ENCODE results near the gene ZNF428.
"Not testable (repeated sequence)": the region's sequence is repeated elsewhere in the genome, so short reads cannot be mapped to it uniquely, and the experiment has no call there.

The ZNF428 gene

DNA sequence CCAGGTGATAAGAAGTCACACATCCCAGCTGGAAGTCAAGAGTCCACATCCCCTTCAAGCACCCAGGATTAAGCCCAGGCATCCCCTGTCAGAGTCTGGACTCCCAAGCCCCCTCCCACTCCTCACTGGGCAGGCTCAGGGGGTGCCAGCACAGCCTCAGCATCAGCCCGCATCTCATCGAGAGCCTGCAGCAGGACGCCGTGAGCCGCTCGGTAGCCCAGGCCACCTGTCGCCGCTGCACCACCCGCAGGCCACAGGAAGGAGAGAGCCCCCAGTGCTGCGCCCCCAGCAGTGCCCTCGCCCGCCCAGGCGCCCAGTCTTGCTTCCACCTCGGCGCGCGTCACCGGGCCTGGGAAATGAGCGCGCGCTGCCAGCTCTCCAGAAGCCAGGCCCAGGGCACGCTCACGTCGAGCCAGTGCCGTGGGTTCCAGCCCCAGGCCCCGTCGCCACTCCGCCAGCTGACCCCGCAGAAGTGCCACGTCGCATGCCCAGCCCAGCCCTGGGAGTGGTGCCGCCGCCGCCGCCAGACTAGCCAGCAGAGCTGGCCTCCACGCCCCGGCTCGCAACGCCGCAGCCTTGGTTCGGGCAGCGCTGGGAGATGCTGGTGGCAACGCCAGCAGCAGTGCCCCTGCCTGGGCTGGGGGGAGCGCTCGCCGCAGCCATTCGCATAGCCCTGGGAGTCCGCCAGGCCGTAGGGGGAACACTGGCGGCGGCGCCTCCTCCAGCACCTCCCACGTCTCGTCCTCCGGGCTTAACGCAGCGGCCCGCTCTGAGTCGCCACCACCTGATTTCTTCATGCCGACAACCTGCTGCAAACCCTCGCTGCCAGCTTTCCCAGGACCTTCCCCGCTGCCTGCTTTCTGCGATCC, 27.3 kb downstream of the ZNF428 start:
- no peak for DNase-seq

- no peak for DNase-seq
Observed at GRCh38 chr19:43589678-43590077, 29.8 kb downstream of the ZNF428 start.

DNA sequence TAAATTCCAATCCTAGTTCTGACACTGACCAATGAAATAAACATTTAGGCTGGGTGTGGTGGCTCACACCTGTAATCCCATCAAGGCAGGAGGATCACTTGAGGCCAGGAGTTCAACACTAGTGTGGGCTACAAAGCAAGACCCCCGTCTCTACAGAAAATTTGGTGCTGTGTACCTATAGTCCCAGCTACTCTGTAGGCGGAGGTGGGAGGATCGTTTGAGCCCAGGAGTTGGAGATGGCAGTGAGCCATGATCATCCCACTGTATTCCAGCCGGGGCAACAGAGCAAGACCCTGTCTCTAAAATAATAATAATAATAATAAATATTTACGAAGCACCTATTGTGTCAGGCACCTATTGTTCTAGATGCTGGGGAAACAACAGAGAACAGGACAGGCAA, 30.2 kb downstream of the ZNF428 start:
- DNase-seq = no peak

DNA sequence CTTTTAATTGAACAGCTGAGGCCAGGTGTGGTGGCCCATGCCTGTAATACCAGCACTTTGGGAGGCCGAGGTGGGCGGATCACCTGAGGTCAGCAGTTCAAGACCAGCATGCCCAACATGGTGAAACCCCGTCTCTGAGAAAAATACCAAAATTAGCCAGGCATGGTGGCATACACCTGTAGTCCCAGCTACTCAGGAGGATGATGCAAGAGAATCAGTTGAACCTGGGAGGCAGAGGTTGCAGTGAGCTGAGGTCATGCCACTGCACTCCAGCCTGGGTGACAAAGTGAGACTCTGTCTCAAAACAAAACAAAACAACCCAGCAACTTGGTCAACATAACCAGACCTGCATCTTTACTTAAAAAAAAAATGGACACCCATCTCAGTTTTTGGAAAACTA, 32.4 kb downstream of the ZNF428 start:
- DNase-seq = not testable (repeated sequence)

DNA sequence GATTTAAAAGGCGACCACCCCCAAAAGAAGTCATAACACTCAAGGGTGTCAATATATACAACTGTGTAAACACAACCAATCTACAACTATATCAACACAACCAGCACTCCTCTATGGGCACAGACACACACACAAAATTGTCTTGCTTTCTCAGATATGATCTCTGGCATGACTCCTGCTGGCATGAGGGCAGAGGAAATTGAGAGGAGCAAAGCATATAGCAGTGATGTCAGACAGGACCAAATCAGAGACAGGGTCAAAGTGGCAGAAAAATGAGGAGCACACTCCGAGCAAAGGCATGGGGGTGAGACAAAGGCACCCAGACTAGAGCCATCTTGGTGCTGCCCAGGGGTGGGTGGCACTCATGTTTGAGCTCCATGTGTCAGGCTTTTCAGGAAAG, 33.1 kb downstream of the ZNF428 start:
- no peak for DNase-seq

- no peak for DNase-seq
Observed at GRCh38 chr19:43584484-43584883, 34.9 kb downstream of the ZNF428 start.

DNA sequence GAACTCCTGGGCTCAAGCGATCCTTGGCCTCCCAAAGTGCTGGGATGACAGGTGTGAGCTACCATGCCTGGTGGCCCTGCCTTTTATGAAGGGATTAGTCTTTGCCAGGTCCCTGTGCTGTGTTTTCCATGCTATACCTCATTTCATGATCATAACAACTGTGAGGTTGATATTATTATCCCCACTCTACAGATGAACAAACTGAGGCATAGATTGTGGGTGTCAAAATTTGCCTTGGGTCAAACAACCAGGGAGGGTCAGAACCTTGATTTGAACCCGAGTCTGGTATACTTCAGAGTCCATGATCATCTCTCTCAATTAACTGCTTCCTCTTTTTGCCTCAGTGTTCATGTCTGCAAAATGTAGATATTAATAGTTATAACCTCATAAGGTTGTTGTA, 36.9 kb downstream of the ZNF428 start:
- no peak for DNase-seq

DNA sequence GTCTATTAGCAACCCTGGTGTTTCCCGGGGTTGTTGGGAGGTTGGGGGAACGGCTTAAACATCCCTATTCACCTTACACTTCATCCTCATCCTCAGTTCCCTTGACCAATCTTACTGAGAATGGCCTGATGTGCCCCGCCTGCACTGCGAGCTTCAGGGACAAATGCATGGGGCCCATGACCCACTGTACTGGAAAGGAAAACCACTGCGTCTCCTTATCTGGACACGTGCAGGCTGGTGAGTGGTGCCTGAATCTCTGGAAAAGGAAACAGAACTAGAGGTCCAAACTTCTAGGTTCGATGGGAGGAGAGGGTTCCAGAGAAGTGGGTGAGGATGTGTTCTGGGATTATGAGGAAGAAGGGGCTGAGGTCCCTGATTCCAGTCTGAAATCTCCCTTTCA, 38.0 kb downstream of the ZNF428 start:
- no peak for DNase-seq

GRCh38 chr19:43578787-43579186, 40.6 kb downstream of the ZNF428 start:
- DNase-seq = no peak

DNA sequence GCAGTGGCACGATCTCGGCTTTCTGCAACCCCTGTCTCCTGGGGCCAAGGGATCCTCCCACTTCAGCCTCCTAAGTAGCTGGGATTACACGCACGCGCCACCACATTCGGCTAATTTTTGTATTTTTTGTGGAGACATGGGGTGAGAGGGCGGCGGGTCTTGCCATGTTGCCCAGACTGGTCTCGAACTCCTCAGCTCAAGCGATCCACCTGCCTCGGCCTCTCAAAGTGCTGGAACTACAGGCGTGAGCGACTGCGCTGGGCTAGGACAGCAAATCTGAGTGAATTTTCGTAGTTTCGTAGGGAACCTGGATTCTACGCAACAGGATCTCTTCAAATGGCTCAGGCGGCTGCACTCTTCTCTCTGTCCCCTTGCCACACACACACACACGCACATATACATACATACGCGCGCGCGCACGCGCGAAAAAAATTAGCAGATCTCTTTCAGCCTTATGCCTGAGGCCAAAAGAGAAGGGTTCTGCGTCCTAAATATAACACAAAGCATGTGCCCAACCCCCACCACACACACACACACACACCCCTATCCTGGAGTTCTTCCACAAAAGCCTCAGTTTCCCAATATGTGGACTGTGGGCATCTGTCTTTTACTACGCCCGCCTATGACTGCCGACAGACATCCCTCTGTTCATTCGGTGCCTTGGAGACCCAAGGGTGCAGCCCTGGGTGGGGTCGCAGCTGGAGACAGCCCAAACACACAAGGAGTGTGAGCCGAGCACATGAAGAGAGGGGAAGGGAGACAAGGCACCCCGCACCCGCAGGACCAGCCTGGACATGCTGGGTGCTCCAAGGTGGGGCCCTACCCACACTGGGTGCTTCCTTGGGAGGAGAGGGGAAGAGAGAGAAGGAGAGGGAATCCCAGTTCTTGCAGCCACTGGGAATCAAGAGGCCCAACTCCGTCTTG, 43.2 kb downstream of the ZNF428 start:
- peak; percentile 22 for DNase-seq

GRCh38 chr19:43575156-43575950, 44.1 kb downstream of the ZNF428 start, which contains the start of the genes PINLYP and XRCC1:
TSS of gene PINLYP (plus strand) at chr19:43575801. CDS start at chr19:43577192, 1,391 bp downstream.
TSS of gene XRCC1 (minus strand) at chr19:43575527. CDS start at chr19:43575458, 69 bp downstream.
- DNase-seq = peak; percentile 94

- DNase-seq = no peak
Observed at GRCh38 chr19:43574424-43575155, 44.8 kb downstream of the ZNF428 start.

GRCh38 chr19:43572171-43572588, 47.2 kb downstream of the ZNF428 start:
- DNase-seq = peak; percentile 37

DNA sequence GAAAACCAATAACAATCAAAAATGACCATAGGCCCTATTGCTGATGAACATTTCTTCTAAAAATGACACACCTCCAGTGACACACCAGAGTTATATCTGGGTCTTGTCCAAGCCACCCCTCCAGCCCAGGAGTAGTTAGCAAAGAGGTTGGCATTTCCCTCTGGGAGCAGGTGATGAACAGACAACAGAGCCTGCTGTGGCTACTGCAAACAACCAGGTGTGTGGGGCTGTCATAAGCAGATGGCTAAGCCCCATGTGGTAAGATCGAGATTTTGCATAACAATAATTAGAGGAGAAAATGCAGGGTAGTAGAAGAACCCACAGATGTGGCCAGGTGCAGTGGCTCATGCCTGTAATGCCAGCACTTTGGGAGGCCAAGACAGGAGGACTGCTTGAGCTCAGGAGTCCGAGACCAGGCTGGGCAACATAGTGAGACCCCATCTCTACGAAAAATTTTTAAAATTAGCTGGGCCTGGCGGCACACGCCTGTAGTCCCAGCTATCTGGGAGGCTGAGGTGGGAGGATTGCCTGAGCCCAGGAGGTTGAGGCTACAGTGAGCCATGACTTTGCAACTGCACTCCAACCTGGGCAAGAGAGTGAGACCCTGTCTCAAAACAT, 49.1 kb downstream of the ZNF428 start:
- peak; percentile 57 for DNase-seq

DNA sequence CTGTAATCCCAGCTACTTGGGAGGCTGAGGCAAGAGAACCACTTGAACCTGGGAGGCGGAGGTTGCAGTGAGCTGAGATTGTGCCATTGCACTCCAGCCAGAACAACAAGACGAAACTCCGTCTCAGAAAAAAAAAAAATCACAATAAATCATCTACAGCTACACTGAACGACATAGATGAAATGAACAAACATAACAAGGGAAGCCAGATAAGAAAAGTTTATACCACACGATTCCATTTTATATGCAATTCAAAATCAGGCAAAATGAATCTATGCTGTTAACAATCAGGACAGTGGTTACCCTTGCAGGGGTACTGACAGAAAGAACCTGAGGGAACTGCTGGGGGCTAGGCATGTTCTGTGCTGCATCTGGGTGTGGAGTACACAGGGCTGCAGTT, 49.8 kb downstream of the ZNF428 start:
- DNase-seq = no peak

DNA sequence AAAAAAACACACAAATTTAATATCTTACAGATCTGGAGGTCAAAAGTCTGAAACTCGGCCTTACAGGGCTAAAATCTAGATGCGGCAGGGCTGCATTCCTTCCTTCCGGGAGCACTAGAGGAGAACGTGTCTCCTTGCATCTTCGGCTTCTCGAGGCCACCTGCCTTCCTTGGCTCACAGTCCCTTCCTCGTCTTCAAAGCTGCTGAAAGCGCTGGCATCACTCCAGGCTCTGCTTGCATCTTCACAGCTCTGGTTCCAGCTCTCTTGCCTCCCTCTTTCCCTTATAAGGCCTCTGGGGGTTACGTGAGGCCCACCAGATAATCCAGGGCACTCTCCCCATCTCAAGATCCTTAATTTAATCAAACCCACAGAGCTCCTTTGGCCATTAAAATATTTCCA, 54.6 kb downstream of the ZNF428 start:
- DNase-seq = no peak

DNA sequence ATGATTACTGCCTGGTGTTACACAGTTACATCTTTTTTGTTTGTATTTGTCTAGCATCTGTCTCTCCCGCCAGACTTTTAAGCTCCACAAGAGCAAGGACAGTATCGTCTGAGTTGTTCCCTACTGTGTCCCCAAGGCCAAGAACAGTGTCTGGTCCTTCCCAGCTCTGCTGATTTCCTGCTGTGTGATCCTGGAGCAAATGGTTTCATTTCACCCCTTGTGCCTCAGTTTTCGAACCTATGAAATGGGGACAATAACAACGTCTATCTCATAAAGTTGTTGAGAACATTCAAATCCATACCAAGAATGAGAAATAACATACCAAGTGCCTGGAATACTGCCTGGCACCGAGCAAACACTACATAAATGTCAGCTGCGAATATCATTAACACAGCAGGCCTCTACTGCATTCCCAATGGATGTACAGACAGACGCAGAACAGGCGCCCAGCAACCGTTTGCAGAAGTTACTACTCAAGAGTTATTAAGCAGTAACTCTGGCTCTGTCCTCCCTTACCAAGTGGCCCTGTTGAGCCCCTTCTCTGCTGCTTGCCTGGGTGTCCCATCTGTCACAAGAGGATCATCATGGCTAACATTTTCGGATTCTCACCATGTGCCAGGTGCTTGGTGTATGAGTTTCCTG, 55.5 kb downstream of the ZNF428 start:
- no peak for DNase-seq

DNA sequence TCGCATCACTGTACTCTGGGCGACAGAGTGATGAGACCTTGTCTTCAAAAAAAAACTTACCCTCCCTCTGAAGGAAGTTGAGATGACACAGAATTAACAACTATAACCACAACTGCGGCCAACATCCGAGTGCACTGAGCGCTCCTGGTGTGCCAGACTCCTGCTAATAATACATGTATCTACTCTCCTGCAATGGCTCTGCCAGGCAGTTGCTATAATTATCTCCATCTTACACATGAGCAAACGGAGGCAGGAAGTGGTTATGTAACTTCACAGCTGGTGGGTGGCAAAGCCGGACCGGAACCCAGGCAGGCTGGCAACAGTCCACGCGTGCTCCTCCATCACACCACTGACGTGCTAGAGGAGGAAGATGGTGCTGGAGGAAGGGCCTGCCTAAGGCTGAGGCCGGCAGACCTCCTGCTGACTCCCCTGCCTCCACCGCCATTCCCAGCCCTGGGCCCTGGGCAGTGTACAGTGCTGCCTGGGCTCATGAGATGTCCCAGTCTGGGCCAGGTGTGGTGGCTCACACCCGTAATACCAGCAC, 56.7 kb downstream of the ZNF428 start:
- peak; percentile 41 for DNase-seq

DNA sequence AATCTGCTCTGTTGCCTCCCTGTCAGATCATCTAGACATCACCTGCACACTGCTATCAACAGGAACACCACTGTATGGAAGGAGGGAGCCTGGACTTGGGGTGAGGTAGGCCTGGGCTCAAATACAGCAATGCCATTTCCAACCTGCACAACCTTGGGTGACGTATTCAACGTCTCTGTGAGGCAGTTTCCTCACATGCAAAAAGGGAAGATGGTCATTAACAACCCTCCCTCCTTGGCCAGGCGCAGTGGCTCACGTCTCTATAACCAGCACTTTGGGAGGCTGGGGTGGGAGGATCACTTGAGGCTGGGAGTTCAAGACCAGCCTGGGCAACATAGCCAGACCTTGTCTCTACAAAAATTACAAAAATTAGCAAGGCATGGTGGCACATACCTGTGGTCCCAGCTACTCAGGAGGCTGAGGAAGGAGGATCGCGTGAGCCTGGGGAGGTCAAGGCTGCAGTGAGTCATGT, 57.2 kb downstream of the ZNF428 start:
- DNase-seq = no peak

- no peak for DNase-seq
Observed at GRCh38 chr19:43561139-43561970, 58.1 kb downstream of the ZNF428 start.

Data from NCI-H510A treated with DMSO at 0.1 percent for 48 hours (cell line).